ENCODE data around the gene KRT85.
"Not testable (repeated sequence)": the region's sequence is repeated elsewhere in the genome, so short reads cannot be mapped to it uniquely, and the experiment has no call there.

The KRT85 gene

DNA sequence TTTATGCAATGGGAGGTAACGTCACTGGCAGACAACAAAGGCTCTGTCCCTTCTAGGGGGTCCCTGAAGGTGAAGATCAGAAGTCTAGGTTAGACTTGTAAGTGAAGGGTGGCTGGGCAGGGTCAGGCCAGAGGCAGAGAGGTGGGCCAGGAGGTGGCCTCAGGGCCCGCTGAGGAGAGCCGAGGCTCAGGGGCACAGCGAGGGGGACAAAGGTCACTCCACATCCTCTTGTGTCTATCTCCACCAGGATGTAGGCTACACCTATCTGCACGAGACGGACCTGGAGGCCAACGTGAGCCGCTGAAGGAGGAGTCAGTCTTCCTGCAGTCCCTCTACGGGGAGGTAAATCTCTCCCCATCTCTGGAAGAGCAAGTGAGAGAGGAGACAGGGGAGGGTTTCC is 20.3 kb downstream of the KRT85 start:
- no peak for DNase-seq

GRCh38 chr12:52346593-52346992 is 20.7 kb downstream of the KRT85 start:
- no peak for DNase-seq

DNA sequence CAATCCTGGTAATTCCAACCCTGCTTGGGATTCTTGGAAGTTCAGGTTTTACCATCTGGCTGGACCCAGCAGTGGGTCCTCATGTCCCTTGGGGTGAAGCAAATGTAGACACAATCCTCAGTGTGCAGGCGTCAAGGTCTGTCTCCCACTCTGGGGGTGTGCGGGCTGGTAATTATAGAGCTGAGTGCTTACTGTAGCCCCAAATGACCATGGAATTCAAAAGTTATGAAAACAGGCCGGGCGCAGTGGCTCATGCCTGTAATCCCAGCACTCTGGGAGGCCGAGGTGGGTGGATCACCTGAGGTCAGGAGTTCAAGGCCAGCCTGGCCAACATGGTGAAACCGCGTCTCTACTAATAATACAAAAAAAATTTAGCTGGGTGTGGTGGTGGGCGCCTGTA is 22.2 kb downstream of the KRT85 start:
- not testable (repeated sequence) for DNase-seq

- DNase-seq, result no peak
These were observed 23.2 kb downstream of the KRT85 start for GRCh38 chr12:52344111-52344510.

GRCh38 chr12:52343550-52343949 is 23.7 kb downstream of the KRT85 start:
- DNase-seq, result no peak

GRCh38 chr12:52342781-52343490 is 24.3 kb downstream of the KRT85 start:
- no peak for DNase-seq

- DNase-seq, result no peak
These were observed 26.2 kb downstream of the KRT85 start for GRCh38 chr12:52341066-52341580.

DNA sequence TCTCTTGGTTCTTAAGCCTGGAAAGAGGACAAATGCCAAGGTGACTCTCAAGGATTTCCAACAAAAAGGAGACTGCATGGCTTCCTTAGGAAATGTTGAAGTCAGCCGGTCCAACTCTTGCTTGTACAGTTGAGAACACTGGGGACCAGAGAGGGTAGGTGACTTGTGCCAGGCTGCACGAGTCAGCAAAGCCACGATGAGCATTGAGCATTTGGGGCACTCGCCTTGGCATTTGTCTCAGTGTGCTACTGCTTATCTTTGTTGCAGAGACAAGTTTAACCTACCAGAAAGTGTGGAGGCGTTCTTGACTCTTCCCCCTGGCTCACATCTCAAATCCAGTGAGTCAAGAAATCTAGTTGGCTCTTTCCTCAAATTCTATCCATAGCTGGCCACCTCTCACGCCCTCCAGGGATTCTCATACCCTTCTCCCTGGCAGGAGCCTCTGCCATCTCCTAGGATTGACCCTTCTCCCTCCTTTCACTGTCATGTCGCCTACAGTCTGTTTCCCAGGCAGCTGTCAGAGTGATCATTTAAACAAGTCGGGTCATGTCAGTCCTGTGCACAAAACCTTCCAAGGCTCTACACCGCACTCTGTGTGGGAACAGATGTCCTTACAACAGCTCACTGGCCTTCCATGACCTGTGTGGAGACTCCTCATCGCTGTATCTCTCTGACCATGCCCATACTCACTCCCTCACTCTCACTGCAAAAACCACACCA is 28.9 kb downstream of the KRT85 start:
- no peak for DNase-seq

DNA sequence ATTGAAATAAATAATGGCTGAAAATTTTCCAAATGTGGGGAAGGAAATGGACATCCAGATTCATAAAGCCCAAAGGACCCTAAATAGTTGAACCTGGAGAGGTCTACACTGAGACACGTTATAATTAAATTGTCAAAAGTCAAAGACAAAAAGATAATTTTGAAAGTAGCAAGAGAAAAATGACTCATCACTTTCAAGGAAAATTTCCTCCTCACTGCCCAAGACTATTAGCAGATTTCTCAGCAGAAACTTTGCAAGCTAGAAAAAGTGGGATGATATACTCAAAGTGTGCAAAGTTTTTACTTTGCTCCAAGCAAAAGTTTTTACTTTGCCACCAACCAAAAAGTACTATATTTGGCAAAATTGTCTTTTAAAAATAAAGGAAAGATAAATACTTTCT is 30.2 kb downstream of the KRT85 start:
- no peak for DNase-seq

DNA sequence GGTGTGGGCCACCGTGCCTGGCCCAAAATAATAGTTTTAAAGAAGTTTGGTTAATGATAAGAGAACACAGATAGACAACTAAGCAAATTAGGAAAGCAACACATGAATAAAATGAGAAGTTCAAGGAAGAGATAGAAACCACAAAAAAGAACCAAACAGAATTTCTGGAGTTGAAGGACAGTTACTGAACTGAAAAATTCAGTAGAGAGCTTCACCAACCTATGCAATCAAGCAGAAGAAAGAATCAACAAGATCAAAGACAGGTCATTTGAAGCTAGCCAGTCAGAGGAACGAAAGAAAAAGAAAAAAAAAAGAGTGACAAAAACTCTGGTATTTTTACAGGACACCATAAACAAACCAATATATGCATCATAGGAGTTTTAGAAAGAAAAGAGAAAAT is 30.6 kb downstream of the KRT85 start:
- DNase-seq, result no peak

GRCh38 chr12:52335598-52336262 is 31.6 kb downstream of the KRT85 start:
- DNase-seq, result no peak

DNA sequence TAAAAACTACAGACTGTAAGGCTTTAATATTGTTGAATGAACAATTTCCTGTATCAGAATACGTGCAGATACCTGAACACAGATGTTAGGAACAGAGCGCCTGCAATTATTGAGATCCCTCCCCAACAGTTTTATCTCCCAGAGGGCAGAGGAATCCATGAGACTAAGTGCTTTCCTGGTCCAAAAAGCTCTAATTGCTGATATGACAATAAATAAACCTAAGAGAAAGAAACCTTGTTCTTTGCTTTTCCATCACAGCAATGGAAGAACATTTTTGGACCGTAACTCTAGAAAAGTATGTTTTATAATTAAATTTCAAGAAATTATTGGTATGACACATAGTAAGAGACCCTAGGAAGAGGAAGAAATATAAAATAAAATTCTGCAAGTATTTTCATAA is 33.1 kb downstream of the KRT85 start:
- no peak for DNase-seq

DNA sequence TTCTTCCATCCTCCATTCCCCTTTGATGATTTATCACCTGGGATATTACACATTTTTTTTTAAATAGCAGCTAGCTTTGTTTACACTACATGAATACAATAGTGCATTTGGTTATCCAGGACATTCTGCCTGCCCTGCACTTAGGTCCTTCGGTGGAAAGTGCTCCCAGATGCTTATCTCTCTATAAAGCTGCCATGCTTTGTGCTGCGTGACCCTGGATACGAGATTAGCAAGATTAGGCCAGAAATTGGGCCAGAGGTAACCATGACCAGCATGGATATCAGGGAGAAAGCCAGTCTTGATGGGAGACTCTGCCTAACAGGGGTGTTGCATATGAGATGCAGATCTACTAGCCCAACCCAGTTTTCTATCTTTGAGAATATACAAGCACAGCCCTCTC is 34.0 kb downstream of the KRT85 start:
- no peak for DNase-seq

DNA sequence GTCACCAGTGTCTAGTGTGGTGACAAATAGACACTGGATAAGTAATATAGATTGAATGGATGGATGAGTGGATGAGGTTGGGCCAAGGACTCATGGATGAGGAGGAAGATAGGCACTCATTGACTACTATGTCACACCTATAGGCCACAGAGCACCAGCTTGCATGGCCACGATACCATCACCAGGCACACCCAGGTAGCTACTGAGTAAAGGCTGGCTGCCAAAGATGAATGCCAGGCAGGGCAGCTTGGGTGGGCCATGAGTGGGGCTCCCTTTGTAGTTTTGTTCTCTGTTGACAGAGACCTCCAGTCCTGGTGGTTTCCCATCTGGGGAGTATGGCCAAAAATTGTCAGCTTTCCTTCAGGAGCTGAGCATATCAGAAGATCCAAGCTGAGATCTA is 34.9 kb downstream of the KRT85 start:
- no peak for DNase-seq

DNA sequence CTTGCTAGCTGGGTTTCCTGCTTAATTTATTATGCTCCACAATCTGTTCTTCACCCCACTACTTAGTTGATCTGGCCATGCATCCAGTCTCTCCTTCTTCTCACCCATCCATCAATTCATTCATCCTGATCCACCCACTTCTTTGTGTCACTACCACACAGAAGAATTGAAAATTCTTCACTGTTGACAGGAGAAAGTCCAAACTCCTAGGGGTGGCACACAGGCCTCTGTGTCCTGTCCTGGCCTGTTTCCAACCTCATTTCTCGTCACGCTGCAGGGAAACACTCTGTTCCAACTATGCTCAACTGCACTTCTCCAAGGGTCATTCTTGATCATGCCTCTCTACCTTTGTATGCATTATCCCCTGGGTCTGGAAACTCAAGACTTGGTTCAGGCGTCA is 35.4 kb downstream of the KRT85 start:
- DNase-seq, result no peak

GRCh38 chr12:52331039-52331438 is 36.2 kb downstream of the KRT85 start:
- DNase-seq, result no peak

- no peak for DNase-seq
These were observed 39.3 kb downstream of the KRT85 start for GRCh38 chr12:52327830-52328500.

DNA sequence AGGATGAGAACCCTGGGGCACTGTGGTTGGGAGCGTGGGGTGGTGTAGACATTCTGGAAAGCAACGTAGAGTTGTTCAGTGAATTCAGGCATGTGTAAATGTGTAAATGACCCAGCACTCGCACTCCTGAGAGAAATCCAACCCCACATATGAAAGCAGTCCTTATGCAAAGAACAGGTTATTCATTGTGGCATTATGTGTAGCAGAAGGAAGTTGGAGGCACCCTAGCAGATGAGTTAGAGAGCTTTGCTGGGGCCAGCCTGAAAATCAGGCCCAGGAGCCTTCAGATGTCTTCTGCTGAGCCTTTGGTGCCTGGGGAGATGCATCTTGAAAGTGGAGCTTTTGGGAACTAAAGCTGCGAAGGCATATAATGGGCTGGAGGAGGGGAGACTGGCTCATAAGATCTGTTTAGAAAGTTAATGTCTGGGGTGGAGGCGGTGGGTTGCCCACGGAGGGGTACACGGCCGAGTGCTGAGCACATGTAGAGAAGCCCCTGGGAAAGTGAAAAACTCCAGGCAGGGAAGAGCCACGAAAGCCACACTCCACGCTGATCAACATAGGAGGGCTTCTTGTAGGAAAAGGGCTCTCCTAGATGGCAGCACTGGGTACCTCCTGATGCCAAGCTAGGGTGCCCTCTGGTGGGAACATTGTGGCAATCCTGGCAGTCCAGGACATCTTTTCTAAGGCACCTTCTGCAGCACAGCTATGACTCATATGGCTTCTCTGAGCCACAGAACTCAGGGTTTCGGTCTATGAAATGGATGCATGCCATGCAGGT is 40.0 kb downstream of the KRT85 start:
- peak; percentile 89 for DNase-seq

DNA sequence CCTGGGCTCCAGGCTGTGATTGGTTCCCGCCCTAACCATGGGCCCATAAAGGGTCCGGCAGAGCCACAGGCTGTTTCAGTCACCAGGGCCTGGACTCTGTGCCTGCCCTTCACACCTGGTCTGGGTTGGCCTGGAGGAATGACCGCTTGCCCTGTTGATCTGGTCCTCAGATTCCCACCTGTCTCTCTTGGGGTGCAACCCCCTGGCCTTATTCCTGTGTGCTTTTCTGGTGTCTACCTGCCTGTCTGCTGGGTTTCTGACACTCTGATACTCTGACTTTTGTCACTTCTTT is 43.2 kb downstream of the KRT85 start:
- DNase-seq, result no peak

DNA sequence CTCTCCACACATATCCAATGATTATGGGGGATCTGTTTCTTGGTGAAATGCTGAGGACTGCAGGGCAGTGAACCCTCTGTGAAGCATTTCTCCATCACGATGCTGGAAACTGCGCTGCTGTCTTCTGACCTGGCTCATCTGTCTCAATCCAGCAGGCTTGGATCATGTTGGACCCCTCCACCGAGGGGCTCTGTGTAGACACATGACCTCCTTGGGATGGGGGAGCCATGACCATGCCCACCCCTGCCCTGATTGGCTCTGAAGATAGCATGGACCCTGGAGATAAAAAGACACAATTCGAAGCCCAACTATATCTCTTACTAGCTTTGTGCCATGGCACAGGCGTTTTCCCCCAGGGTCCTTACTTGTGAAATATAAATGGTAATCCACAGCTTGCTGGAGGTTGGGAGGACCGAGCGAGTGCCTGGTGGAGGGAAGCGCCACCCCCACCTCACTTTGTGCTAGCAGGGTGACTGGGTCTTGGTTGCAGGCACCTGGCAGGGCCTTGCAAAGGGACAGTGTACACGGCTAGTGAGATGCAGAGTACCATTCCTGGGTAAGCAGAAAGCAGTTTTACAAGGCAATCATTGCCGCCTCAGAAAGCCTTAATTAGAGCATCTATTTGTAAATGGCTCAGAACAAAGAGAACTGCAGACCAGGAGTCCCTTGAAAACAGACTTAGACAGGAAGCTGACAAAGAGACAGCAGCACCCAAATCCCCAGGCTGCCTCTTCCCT is 43.7 kb downstream of the KRT85 start:
- no peak for DNase-seq

DNA sequence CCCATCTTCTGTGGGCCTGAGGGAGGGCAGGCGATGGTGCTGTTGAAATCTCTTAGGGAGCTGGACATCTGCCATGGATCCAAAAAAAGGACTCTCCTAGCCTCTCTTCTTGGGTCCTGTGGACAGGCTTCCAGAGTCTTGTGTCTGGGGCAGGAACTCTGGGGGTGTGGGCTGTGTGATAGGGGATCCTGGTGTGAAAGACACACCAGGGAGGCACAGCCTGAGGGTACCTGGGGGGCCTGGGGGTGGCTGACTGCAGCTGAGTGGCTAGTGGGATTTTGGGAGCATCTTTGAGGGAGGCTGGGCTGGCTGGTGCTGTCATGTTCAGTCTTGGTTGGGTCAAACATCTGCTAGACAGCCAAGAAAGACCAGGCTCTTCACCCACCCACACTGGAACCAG is 44.3 kb downstream of the KRT85 start:
- DNase-seq, result no peak

- no peak for DNase-seq
These were observed 45.2 kb downstream of the KRT85 start for GRCh38 chr12:52322069-52322468.

Data from NCI-H774 (cell line).